GM12873 (cell line): ENCODE results near the gene TRAPPC3.

Experiments used
- CTCF ChIP-seq: IDR thresholded peaks from 2 replicates; pipeline ENCODE4 v1.5.1; 2012; ENCODE audit warnings: low read depth, mild to moderate bottlenecking, moderate library complexity, low read length, control low read depth; ENCODE audit not compliant: insufficient read depth; ENCODE audit errors: missing control alignments

The TRAPPC3 gene

DNA sequence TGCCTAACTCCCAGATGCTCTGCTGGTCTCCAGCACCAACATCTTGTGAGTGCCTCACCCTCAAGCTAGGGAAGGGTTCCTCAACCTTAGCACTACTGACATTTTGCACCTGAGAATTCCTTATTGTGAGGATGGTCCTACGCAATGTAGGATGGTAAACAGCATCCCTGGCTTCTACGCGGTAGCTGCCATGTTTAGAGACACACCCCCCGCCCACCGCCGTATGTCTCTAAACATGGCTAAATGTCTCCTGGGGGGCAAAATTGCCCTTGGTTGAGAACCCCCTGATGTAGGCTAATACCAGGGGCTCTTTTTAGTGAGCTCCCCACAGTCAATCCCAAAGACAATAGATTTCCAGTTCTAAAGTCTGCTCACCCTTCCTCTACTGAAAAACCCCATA, 4.2 kb upstream of the TRAPPC3 start:
- TF ChIP-seq CTCF: no peak

GRCh38 chr1:36151845-36152203, 2.5 kb upstream of the TRAPPC3 start:
- TF ChIP-seq CTCF: no peak

DNA sequence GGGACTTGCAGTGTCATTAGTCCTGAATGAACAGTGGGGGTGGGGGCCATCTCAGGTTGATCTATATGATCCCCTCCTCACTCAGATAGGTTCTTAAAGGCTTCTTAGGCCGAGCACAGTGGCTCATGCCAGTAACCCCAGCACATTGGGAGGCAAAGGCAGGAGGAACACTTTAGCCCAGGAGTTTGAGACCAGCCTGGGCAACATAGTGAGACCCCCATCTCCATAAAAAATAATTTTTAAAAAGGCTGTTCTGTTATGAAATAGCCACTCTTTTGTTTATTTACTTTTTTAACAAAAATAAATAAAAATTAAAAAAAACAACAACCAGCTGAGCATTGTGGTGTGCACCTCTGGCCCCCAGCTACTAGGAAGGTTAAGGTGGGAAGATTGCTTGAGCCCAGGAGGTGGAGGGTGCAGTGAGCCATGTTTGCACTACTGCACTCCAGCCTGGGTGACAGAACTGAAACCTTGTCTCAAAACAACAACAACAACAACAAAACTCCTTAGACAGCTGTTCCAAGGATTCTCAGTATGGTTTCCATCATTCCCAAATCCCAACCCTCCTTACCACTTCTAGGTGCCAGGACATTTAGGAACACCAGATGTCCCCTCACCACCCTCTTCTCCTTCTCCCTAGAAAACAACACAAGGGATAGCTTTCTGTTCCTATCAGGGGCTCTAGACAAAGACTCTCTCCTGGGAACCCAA, 2.0 kb upstream of the TRAPPC3 start:
- no peak for TF ChIP-seq CTCF

GRCh38 chr1:36150296-36151133, 1.2 kb upstream of the TRAPPC3 start:
- no peak for TF ChIP-seq CTCF

DNA sequence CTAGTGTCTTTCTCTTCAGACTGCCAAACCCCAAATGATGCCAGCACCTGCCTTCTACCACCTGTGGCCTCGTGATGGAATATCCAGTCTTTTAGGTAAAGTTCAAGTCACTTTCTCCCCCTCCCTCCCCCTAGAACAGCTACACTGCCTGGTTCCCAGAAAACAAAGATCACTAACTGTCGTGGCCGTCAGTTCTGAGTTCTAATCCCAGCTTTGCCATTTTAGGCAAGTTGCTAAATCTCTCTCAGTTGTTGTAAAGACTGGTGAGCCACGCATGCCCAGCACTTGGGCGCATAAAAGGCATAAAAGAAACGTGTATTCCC, 648 bp upstream of the TRAPPC3 start:
- TF ChIP-seq CTCF: no peak

DNA sequence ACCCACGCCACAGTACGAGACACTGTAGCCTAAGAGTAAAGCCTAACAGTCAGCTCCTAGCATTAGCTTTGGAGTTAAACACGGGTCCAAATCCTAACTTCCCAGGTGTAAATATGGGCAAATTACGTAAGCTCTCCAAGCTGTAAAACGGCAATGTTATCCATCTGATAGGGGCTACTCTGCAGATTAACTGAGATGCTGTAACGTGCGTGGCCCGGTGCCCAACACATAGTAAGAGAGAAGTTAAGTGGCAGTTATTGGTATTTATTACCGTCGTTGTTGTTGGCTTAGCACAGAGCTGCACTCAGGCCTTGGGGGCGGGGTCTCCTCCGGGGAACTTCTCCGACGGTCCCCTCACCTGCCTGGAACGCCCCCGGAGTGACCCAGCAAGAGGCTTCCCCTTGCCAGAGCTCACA, 457 bp downstream of the TRAPPC3 start:
- TF ChIP-seq CTCF: no peak

- TF ChIP-seq CTCF: no peak
Observed at GRCh38 chr1:36144413-36144812, 4.9 kb downstream of the TRAPPC3 start.
